ENCODE results near the gene TSPAN6. TPM values are rescaled to one million over a fixed set of nuclear protein-coding genes. Genes with fewer than 3 reads are reported as not detected.

Gene TSPAN6
- total RNA-seq, 1 experiment from 2014 or later: 40.2 TPM

GRCh38 chrX:100587861-100588260, 48.7 kb downstream of the TSPAN6 start:
- intact Hi-C loops (cut with micrococcal nuclease; ENCODE audit: unreplicated experiment): no loop called here
- Histone ChIP-seq H3K4me3 (ENCODE audit: low read depth, low read length, poor library complexity, severe bottlenecking) (no peak overlapping the region), H3K27me3 (replicated peaks; ENCODE audit: insufficient read depth, low read depth, low read length, poor library complexity) (peaks cover 23% of the 10 kb centered on the region), H3K4me1 (ENCODE audit: insufficient read depth, low read length, poor library complexity, severe bottlenecking) (no peaks in the 10 kb centered on the region), H3K36me3 (ENCODE audit: insufficient read depth, low read length, poor library complexity, severe bottlenecking) (no peaks in the 10 kb centered on the region), H3K27ac (ENCODE audit: low read depth, low read length, poor library complexity, severe bottlenecking) (no peak overlapping the region), H3K9me3 (ENCODE audit: low read depth, low read length, poor library complexity, severe bottlenecking) (no peaks in the 10 kb centered on the region)
- BruUV-seq (replicated peaks): no TSS peak
- no peak for DNase-seq (ENCODE audit: low spot score)
- ChIA-PET CTCF (no interaction called here), POLR2A (ENCODE audit: low non-redundant PET) (no interaction called here)
- TF ChIP-seq CTCF (conservative IDR thresholded peaks at IDR 0.05; ENCODE audit: low read depth, low read length) (no peak), EZH2 (IDR thresholded peaks at IDR 0.05; ENCODE audit: borderline replicate concordance, low read depth, low read length, poor library complexity, severe bottlenecking) (no peak)

DNA sequence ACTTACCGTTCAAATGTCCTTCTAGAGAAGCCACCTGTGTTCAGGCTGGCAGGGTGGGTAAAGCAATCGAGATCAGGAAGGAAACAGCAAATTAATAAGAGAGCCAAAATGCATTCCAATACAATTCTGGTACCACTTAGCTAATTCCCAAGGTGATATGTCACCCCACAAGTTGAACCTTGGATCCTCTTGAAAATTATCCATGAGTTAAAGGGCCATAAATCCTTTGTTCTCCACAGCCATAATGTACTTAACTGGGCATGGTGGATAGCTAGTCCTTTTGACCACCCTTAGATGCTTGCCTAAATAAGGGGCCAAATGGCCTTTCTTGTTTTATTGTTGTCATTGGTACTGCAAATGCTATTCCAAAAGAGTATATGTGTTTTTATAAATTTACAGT, 49.9 kb downstream of the TSPAN6 start:
- Histone ChIP-seq H3K9me3 (ENCODE audit: low read depth, low read length, poor library complexity, severe bottlenecking) (no peaks in the 10 kb centered on the region), H3K4me1 (ENCODE audit: insufficient read depth, low read length, poor library complexity, severe bottlenecking) (no peaks in the 10 kb centered on the region), H3K27me3 (replicated peaks; ENCODE audit: insufficient read depth, low read depth, low read length, poor library complexity) (peaks cover 23% of the 10 kb centered on the region), H3K36me3 (ENCODE audit: insufficient read depth, low read length, poor library complexity, severe bottlenecking) (no peaks in the 10 kb centered on the region), H3K4me3 (ENCODE audit: low read depth, low read length, poor library complexity, severe bottlenecking) (no peak overlapping the region), H3K27ac (ENCODE audit: low read depth, low read length, poor library complexity, severe bottlenecking) (no peak overlapping the region)
- TF ChIP-seq CTCF (conservative IDR thresholded peaks at IDR 0.05; ENCODE audit: low read depth, low read length) (no peak), EZH2 (IDR thresholded peaks at IDR 0.05; ENCODE audit: borderline replicate concordance, low read depth, low read length, poor library complexity, severe bottlenecking) (no peak)
- ChIA-PET CTCF (no interaction called here), POLR2A (ENCODE audit: low non-redundant PET) (no interaction called here)
- DNase-seq (ENCODE audit: low spot score): no peak
- no TSS peak for BruUV-seq (replicated peaks)
- intact Hi-C loops (cut with micrococcal nuclease; ENCODE audit: unreplicated experiment): no loop called here

DNA sequence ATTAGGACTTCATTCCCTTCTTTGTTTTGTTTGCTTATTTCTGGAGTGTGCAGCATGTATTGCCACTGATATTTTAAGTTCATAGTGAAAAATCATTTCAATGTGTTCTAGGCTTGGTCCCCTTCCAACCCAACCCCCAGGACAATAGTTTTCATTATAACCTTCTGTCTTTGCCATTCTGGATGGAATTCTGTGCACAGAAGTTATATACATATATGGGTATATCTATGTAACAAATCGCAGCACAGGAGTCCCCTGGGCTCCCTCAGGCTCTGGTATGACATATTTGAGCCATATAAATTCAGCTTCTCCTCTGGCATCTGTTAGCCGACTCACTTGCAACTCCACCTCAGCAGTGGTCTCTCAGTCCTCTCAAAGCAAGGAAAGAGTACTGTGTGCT, 52.0 kb downstream of the TSPAN6 start, which contains the start of gene TNMD:
TNMD (plus strand) TSS at position 326 of the 400 bp plus-strand sequence. CDS start 83 bp downstream, outside the sequence.
- no peak for DNase-seq (ENCODE audit: low spot score)
- H3K9me3 ChIP-seq (ENCODE audit: low read depth, low read length, poor library complexity, severe bottlenecking): no peaks in the 10 kb centered on the region
- H3K4me1 ChIP-seq (ENCODE audit: insufficient read depth, low read length, poor library complexity, severe bottlenecking): no peaks in the 10 kb centered on the region
- H3K4me3 ChIP-seq (ENCODE audit: low read depth, low read length, poor library complexity, severe bottlenecking): no peak within 1 kb of the TSS
- no peak within 1 kb of the TSS for H3K27ac ChIP-seq (ENCODE audit: low read depth, low read length, poor library complexity, severe bottlenecking)
- TF ChIP-seq EZH2 (IDR thresholded peaks at IDR 0.05; ENCODE audit: borderline replicate concordance, low read depth, low read length, poor library complexity, severe bottlenecking) (no peak), CTCF (conservative IDR thresholded peaks at IDR 0.05; ENCODE audit: low read depth, low read length) (no peak)
- no peaks in the 10 kb centered on the region for H3K36me3 ChIP-seq (ENCODE audit: insufficient read depth, low read length, poor library complexity, severe bottlenecking)
- ChIA-PET POLR2A (ENCODE audit: low non-redundant PET) (no interaction called here), CTCF (no interaction called here)
- no TSS peak for BruUV-seq (replicated peaks)
- intact Hi-C loops (cut with micrococcal nuclease; ENCODE audit: unreplicated experiment): no loop called here
- H3K27me3 ChIP-seq (replicated peaks; ENCODE audit: insufficient read depth, low read depth, low read length, poor library complexity): peaks cover 23% of the 10 kb centered on the region

Other genes with a start within 250 kb of the TSPAN6 start
- 0.39 and 0.80 TPM in 2 replicates for gene PCDH19, start 226.5 kb downstream of the TSPAN6 start, total RNA-seq (2021)
- not detected in 2 replicates for gene TNMD, start 51.9 kb downstream of the TSPAN6 start, total RNA-seq (2021)
- 8.8 and 12.3 TPM in 2 replicates for gene SRPX2, start 7.4 kb upstream of the TSPAN6 start, total RNA-seq (2021)
- 2.3 and 3.2 TPM in 2 replicates for gene SYTL4, start 95.3 kb upstream of the TSPAN6 start, total RNA-seq (2021)
- gene CSTF2, start 183.6 kb upstream of the TSPAN6 start, total RNA-seq (2021): 39.2 and 41.3 TPM in 2 replicates
- gene NOX1, start 237.6 kb upstream of the TSPAN6 start, total RNA-seq (2021): not detected in 2 replicates

Measured in A673 (cell line).